Measurements from ENCODE around the gene PRR36.

DNA sequence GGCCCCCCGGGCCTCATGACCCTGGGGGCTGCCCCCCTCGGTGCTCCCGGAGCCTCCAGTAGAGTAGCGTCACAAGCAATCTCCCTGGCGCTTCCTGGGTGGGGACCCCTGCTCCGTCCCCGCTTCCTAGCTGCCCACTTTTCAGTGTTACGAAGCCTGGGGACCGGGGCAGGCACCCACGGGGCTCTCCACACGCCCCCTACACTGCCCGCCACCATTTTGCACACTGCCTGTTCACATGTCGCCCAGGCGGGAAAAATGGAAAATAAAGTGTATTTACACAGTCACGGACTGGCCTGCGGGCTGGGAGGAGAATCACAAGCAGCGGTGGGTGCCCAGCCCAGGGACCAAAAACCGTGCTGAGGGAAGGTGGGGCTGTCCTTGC, 9.5 kb downstream of the PRR36 start:
- TF ChIP-seq, protein P1, sequence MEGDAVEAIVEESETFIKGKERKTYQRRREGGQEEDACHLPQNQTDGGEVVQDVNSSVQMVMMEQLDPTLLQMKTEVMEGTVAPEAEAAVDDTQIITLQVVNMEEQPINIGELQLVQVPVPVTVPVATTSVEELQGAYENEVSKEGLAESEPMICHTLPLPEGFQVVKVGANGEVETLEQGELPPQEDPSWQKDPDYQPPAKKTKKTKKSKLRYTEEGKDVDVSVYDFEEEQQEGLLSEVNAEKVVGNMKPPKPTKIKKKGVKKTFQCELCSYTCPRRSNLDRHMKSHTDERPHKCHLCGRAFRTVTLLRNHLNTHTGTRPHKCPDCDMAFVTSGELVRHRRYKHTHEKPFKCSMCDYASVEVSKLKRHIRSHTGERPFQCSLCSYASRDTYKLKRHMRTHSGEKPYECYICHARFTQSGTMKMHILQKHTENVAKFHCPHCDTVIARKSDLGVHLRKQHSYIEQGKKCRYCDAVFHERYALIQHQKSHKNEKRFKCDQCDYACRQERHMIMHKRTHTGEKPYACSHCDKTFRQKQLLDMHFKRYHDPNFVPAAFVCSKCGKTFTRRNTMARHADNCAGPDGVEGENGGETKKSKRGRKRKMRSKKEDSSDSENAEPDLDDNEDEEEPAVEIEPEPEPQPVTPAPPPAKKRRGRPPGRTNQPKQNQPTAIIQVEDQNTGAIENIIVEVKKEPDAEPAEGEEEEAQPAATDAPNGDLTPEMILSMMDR (IDR thresholded peaks at IDR 0.05 in 8 of 11, conservative IDR thresholded peaks at IDR 0.05 in 3 of 11): no peak
- TF ChIP-seq POLR2A (IDR thresholded peaks at IDR 0.05) (no peak), POLR2AphosphoS5 (IDR thresholded peaks at IDR 0.05) (no peak)
